NCI-H2081 (cell line): ENCODE data around the gene IGSF6.
"Not testable (repeated sequence)": the region's sequence is repeated elsewhere in the genome, so short reads cannot be mapped to it uniquely, and the experiment has no call there.

Experiments
- DNase-seq, 2 experiments: peaks; one replicate each; lab custom pipeline; 2025; lab: John Stamatoyannopoulos, UW

IGSF6 gene

DNA sequence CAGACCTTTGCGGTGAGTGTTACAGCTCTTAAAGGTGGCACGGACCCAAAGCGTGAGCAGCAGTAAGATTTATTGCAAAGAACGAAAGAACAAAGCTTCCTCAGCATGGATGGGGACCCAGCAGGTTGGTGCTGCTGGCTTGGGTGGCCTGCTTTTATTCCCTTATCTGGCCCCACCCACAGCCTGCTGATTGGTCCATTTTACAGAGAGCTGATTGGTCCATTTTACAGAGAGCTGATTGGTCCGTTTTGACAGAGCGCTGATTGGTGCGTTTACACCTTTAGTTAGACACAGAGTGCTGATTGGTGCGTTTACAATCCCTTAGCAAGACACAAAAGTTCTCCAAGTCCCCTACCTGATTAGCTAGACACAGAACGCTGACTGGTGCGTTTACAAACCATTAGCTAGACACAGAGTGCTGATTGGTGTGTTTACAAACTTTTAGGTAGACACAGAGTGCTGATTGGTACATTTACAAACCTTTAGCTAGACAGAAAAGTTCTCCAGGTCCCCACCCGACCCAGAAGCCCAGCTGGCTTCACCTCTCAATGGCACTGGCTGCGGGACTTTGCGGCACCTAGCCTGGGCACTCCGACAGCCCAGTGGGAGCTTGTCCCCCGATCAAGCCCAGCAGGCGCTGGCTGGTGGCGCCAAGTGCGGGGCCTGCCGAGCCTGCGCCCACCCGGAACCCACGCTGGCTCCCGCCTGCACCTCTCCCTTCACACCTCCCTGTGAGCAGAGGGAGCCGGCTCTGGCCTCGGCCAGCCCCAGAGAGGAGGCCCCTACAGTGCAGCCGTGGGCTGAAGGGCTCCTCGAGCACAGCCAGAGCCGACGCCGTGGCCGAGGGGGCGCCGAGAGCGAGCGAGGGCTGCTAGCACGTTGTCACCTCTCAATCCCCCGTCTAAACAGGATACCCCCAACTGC, 22.5 kb downstream of the IGSF6 start:
- not testable (repeated sequence) for DNase-seq

DNA sequence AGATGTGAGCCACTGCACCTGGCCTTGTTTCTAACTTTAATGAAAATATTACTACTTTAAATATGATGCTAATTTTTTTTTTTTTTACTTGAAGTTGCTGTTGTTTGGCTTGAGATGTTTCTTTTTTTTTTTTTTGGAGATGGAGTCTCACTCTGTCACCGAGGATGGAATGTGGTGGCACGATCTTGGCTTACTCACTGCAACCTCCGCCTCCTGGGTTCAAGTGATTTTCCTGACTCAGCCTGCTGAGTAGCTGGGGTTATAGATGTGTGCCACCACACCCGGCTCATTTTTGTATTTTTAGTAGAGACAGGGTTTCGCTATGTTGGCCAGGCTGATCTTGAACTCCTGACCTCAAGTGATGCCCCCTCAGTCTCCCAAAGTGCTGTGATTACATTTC, 23.6 kb downstream of the IGSF6 start:
- no peak for DNase-seq

DNA sequence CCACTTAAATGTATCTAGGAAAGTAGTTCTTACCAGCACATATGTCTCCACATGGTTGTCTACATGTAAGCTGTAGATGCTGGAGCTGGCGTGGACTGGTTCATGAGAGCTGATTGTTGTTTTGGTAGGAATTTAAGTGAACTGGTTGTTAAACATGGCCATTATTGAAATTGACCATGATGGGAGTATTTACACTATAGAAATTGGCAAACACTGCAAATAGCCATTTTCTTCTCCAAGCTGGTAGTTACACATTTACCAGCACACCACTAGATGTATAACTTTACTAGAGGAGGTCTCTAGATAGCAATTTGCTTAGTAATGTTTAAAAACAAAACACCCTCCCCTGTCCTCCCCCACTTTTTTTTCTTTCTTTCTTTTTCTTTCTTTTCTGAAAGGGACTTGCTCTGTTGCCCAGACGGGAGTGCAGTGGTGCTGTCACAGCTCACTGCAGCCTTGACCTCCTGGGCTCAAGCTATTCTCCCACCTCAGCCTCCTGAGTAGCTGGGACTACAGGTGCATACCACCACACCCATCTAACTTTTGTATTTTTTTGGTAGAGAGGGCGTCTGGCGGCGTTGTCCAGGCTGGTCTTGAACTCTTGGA, 24.2 kb downstream of the IGSF6 start:
- peak in 1 of 2 experiments; percentile 8 for DNase-seq

DNA sequence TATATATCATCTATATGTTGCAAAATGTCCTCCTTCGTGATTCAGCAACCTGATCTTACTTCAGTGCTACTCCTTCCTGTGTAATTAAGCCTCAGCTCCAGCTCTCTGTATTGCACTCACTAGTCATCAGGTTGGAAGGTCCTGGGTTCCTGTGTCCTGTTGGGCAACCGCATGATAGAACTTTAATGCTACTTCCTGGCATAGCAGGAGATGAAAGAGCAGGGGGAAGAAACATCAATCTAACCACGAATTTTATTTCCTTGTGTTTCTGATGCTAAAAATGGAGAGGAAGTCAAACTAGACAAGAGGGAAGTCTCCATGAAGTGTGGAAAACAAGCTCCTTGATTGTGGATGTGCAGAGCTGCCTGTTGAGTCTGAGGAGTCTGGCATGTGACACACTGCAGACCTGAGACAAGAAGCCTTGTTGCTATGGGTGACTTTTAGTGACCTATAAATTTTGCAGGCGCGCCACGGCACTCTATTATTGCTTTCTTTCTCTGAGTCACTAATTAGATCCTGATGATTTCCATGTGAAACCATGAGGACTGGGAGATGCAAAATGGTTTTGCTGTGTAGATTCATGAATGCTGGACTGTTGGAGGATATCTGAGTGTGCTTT, 25.6 kb downstream of the IGSF6 start:
- DNase-seq = no peak

DNA sequence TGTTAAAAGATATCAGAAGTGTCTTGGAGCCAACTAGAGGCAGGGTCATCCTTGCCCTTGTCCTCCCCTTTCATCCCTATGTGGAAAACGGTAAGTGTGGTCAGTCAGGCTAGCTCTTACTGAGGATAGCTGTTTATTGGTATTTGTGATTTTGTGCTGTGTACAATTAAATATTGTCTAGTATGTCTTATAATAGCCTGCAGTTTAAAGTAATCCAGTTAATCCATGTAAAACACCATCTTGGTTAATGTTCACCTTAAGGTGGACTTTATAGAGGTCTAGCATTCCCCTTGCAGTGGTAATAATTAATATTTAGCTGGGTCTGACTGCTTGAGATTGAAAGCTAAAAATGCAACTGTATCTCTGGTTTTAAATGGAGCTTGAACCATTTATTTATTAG, 27.4 kb downstream of the IGSF6 start:
- no peak for DNase-seq

DNA sequence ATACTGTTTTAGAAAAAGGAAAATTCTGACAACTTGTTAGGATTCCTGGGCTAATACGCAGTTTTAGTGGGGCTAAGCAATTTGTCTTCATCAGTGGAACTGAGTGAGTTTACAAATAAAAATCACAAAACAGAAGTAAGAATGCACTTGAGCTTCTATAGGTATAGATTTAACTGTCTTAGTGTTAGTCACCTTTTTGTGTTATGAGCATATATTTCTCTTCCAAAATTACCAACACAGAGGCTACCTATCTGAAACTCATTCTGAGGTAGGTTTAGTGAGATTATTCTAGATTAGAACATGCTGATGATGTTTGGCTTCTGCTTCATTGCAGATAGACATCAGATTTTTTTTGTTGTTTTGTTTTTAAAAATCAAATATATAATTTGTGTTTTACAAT, 29.9 kb downstream of the IGSF6 start:
- no peak for DNase-seq

DNA sequence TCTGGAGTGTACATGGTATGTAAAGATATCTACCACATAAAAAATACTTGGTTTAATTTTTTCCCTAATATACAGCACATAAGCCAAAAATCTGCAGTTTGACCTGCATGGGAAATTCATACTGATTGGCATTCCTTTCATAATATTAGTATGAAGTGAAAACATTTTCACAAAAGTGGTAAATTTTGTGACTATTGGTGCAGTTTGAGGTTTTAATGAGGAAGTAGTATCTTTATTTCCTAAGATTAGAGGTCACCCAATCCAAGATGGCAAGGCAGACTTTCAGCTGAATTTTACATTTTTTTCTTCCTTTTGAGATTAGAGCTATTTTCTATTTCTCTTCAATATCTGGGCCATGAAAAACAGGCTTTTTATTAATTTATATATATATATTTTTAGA, 31.8 kb downstream of the IGSF6 start:
- no peak for DNase-seq

DNA sequence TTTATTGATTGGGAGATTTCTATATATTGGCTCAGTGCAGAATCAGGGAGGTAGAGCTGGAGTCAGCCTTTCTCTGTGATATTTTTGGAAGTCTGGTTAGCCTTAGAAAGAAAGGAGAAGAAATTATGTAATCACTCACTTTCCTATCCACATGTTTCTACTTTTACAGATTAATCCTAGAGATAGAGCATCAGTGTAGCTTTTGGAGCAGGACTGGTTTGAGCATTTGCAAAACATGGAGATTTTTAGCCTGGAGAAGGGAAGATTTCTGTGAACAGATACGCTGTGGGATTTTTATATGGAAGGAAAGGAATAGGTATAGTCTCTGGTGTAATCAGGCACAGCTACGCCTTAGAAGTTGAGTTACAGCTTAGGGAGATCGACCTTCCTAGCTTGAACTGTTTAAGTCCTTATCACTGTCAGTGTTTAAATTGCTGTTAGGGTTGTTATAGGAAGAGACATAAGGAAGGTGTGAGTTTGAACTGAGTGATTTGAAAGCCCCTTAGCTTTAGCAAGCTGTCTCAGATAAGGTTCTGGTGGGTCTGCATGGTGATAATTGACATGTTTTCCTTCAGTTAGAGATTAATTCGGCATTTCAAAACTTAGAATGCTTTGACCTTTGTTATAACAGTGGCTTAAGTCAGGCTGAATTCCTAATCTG, 32.5 kb downstream of the IGSF6 start:
- DNase-seq = no peak

DNA sequence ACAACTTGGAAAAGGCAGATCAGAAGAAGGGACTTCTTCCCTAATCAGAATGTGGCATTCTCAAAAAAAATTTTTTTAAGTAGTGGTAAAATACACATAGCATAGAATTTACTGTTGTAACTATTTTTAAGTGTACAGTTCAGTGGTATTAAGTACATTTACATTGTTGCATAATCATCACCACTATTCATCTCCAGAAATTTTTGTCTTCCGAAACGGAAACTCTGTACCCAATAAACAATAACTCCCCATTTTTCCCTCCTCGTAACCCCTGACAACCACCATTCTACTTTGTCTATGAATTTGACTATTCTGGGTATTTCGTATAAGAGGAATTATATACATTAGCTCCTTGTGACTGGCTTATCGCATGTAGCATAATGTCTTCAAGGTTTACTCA, 34.1 kb downstream of the IGSF6 start:
- no peak for DNase-seq

DNA sequence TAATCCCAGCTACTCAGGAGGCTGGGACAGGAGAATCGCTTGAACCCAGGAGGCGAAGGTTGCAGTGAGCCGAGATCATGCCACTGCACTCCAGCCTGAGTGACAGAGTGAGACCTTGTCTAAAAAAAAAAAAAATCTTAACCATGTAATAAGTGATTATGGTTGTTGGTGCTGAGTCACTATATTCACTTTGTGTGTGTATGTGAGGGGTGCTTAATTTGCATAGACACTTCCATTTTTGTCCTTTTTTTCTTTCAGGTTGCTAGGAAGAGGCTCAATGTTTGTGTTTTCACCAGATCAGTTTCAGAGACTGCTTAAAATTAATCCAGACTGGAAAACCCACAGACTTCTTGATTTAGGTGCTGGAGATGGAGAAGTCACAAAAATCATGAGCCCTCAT, 34.8 kb downstream of the IGSF6 start:
- no peak for DNase-seq

DNA sequence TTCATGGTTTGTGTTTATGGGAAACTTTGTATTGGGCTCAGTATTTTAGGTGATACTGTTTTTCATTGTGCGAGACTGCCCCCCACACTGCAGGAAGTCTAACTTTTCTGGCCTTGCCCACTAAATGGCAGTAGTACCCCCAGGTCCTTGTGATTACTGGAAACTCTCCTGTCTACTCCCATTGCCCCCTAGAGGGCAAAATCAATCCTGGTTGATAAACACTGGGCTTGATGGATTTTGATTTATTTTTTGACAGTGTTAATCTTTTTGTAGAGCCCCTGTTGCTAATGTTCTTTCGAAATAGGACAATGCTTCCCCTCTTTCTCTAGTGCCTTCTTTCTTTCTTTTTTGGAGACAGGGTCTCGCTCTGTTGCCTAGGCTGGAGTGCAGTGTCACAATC, 37.5 kb downstream of the IGSF6 start:
- no peak for DNase-seq

DNA sequence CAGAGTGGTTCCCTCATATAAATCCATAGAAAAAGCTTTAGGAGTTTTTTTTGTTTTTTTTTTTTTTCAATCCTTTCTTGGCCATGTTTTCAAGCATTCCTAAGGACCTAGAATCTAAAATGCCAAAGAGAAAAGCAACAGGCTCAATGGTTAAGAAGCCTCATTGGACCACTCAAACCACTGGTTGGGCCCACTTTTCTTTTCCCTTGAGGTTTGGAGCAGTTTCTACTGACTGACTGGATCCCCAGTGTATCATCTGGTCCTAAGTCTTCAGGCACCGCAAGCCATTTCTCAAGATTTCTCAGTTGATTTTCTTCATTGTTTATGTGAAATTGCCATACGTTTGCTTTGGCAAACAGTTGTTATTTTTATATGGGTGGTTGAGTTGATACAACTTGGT, 38.6 kb downstream of the IGSF6 start:
- DNase-seq = no peak

DNA sequence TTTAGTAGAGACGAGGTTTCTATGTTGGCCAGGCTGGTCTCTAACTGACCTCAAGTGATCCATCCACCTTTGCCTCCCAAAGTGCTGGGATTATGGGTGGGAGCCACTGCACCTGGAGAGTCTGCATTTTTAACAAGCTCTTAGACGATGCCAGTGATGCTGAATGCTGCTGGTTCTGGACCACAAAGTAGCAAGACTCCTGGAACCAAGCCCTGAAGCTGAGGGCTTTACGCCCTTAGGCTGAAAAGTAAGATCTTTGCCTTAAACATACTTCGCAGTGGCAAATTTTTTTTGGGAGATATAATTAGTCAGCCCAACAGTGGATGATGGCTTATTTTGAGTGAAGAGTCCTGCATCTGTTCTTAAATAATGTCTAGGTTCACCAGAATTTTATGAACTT, 39.0 kb downstream of the IGSF6 start:
- DNase-seq = no peak

DNA sequence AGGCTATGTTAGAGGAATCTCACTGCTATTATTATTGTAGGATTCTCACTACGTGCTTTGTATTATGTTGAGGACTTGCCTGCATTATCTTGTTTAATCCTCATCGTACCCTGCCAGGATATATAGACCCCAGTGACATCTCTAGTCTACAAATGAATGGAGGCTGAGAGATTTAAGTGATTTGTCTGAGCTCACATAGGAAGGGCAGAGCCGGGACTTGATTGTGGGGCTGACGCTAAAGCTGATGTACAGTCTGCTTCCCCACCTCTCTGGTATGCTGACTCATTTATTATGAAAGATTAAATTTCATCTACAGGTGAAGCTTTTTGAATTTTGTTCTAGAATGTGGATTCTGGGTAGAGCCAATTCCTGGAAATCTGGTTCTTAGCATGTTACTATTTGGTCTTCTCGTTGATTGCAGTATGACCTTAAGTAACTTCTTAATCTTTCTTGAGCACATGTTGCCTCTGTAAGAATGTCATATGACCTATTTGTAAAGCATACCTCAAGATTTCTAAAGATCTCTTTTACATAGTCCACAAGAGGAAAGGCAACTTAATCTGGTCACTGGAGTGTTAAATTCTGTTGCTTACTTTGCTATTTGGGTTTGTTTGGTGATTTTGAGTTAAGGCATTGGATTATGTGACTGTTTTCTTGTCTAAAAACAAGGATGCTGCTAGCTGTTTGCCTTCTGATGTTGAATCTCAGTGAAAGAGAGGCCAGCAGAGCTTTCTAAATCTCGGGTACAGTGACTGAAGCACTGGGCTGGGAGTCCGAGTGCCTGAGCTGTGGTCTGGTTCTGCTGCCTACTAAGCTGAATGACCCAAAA, 40.6 kb downstream of the IGSF6 start:
- no peak for DNase-seq

DNA sequence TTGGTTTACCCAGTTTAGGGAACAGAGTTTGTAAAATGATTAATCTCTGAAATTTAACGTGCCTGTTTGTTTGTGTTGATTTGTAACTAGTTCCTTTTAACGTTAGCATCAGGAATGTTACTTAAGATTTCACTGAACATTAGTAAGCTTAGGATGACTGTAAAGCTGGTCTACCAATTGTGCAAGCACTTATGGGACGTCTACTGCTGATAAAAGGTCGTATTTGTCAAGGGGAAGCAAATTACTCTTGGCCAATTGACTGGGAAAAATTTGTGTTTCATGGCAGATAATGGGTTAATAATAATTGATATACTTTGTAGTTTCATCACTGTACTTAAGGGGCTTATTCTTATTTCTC, 41.2 kb downstream of the IGSF6 start:
- no peak for DNase-seq

DNA sequence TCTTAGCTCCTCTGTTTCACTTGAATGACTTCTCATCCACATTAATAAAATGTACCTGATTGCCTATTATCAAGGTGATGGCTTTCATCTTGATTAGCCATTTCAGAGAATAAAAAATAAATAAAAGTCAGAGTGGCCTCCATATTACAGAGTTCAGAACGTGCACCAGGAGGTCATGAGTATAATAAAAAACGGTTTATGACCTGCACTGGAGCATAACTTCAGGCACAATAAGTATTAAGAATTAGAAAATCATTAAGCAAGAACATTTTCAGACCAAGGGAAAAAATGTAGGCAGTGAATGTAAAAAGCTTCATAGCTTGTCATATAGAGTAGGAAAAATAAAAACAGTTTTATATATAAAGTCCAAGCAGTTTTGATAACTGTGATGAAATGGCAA, 41.6 kb downstream of the IGSF6 start:
- DNase-seq = no peak

DNA sequence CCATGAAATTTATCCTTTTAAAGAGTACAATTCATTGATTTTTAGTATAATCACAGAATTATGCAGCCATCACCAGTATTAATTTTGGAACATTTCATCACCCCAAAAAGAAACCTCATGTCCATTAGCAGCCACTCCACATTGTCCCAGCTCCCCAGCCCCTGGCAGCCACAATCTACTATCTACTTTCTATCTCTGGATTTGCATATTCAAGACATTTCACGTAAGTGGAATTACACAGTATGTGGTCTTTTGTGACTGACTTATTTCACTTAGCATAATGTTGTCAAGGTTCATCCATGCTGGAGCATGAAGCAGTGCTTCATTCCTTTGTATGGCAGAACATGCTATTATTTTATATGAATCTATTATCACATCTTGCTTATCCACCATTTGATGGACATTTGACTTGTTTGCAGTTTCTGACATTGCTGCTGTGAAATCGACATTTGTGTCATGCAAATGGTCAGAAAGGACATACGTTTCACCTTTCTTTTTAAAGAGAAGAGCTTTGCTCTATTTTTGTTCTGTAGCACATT, 42.3 kb downstream of the IGSF6 start:
- DNase-seq = no peak

DNA sequence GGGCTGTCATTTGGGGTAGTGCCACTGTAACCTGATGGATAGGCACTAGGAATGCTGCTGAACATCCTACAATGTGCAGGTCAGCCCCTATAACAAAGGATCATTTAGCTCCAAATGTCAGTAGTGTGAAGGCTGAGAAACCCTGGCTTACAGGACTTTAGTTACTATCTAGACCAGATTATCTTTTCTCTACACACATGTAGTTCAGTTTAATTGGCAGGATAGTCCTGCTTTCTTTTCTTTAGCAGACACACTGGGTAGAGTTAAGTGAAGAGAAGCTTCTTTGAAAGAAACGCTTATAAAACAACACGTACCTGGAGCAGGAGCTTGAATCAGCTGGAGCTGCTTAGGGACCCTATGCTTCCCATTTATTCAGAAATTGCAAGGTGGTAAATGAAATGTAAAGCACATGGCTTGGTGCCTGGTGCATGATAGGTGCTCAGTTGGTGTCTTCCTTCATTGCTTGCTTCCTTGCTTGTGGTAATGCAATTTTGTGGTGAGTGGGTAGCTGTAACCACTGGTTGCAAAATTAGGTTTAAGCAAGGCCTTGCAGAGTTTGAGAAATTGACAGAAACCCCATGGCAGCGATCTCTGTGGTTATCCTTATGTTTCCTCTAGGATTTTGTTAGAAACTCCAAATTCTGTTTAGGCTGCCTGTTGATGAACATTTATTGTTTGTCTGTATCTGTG, 43.6 kb downstream of the IGSF6 start:
- no peak for DNase-seq

DNA sequence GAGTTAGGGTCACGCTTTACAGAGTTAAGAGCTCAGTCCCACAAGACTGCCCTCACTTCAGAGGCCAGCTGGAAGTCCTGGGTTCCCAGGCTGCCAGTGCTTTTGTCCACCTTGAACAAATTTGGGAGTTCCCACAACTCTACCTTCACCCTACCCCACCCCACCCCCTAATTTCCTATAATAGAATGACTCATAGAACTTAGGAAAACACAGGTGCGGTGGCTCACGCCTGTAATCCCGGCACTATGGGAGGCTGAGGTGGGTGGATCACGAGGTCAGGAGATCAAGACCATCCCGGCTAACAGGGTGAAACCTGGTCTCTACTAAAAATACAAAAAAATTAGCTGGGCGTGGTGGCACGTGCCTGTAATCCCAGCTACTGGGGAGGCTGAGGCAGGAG, 46.6 kb downstream of the IGSF6 start:
- not testable (repeated sequence) for DNase-seq

DNA sequence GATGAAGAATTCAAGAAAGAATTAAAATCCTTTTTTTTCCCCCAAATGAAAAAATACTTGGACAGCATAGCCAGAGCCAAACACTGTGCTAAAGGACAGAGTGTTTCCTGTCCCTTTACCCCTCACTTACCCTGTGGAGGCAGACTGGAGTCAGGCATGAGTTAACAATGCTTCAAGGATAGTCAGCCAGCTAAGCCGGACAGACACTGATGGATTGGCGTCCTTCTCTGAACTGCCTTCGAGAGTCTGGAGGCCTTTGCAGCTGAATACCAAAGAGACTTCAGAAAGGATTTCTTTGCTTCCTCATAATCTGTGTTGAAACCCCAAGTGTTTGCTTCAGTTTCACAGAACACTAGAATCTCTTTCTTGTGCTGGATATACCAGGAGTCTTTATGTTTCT, 48.5 kb downstream of the IGSF6 start:
- no peak for DNase-seq

DNA sequence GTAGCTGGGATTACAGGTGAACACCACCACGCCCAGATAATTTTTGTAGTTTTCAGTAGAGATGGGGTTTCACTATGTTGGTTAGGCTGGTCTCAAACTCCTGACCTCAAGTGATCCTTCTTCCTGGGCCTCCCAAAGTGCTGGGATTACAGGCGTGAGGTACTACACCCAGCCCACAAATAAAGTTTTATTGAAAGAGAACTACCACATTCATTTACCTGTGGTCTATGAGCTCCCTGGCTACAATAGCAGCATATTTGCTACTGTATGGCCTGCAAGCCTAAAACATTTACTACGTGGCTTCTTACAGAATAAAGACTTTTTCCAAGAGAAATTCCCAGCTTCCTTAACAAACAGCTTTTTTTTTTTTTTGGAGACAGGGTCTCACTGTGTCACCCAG, 49.6 kb downstream of the IGSF6 start:
- DNase-seq = no peak
